Islet precursor cell (in vitro differentiated cells): Measurements from ENCODE around the gene NAA50.

Experiments used
- DNase-seq: peaks from one replicate; pipeline ENCODE4 v3.0.0-alpha.2; 2018

The NAA50 gene

GRCh38 chr3:113684271-113684819, 61.7 kb downstream of the NAA50 start:
- DNase-seq: no peak

- DNase-seq: no peak
Measured at GRCh38 chr3:113678773-113679172, 67.3 kb downstream of the NAA50 start.

- no peak for DNase-seq
Measured at GRCh38 chr3:113677737-113678136, 68.3 kb downstream of the NAA50 start.

DNA sequence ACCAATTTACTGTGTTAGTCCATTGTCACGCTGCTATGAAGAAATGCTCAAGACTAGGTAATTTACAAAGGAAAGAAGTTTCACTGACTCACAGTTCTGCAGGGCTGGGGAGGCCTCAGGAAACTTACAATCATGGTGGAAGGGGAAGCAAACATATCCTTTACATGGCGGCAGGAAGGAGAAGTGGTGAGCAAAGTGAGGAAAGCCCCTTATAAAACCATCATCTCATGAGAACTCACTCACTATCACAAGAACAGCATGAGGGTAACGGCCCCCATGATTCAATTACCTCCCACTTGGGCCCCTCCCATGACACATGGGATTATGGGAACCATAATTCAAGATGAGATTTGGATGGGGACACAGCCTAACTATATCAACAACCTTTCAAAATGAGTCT, 69.8 kb downstream of the NAA50 start:
- DNase-seq: no peak

DNA sequence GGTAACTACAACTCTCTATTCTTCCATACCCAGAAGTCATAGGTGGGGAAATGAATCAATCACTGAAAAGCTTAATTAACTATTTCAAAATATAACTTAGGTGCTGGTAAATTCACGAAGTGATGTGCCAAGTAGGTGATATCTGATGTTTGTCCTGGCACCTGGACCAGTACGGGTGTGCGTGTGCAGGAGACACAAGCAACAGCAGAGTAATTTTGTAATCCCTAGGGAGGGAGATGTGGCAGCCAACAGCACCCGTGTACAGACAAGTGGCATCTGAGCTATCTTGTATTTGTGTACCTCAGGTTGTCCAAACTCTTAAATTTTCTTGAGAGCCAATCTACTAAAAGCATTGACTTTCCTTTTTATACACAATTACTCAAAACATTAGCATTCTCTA, 72.5 kb downstream of the NAA50 start:
- no peak for DNase-seq

GRCh38 chr3:113668015-113668414, 78.0 kb downstream of the NAA50 start:
- DNase-seq: no peak
